HepG2 (cell line): ENCODE data around the gene FER1L5.

ENCODE experiments used
- AKNA ChIP-seq: sonication (generic); formaldehyde crosslinking; IDR thresholded peaks from 2 replicates; pipeline ENCODE4 v1.4.0; 2020; ENCODE audit warnings: missing genetic modification reagents, borderline replicate concordance
- CTCF ChIP-seq: sonication (generic); formaldehyde crosslinking; IDR thresholded peaks from 2 replicates; pipeline ENCODE4 v1.5.0; 2020; ENCODE audit warnings: mild to moderate bottlenecking, missing genetic modification reagents, moderate library complexity
- FOXK1 ChIP-seq: sonication (generic); formaldehyde crosslinking; IDR thresholded peaks from 2 replicates; pipeline ENCODE4 v1.4.0; 2020; ENCODE audit warnings: low read depth, missing genetic modification reagents, borderline replicate concordance
- GABPA ChIP-seq, 2 experiments: IDR thresholded peaks; 2 replicates each; pipeline ENCODE4 v1.6.1; 2011 to 2016; ENCODE audit warnings: low read depth in 2 of 2, low read length in 1 of 2, missing biosample characterization in 1 of 2, missing genetic modification characterization in 1 of 2
- HDAC1 ChIP-seq: sonication (generic); formaldehyde crosslinking; IDR thresholded peaks from 2 replicates; pipeline ENCODE4 v1.5.1; 2020; ENCODE audit warnings: mild to moderate bottlenecking, missing genetic modification reagents
- HNF1A ChIP-seq, 2 experiments: sonication (generic) in 1 of 2; formaldehyde crosslinking in 1 of 2; IDR thresholded peaks; 2 replicates each; pipeline versions ENCODE4 v1.4.0 to v1.6.1; 2016 to 2020; ENCODE audit warnings: borderline replicate concordance in 1 of 2, low read depth in 1 of 2, mild to moderate bottlenecking in 1 of 2, missing genetic modification reagents in 1 of 2
- MED1 ChIP-seq: sonication (generic); formaldehyde crosslinking; IDR thresholded peaks from 2 replicates; pipeline ENCODE4 v1.4.0; 2020; ENCODE audit warnings: missing genetic modification reagents
- POLR2AphosphoS5 ChIP-seq: IDR thresholded peaks from 2 replicates; pipeline ENCODE4 v1.6.1; 2012; ENCODE audit warnings: low read depth, low read length
- STAG1 ChIP-seq: sonication (generic); formaldehyde crosslinking; IDR thresholded peaks from 2 replicates; pipeline ENCODE4 v1.4.0; 2020; ENCODE audit warnings: missing genetic modification reagents
- ZBTB2 ChIP-seq: sonication (generic); formaldehyde crosslinking; IDR thresholded peaks from 2 replicates; pipeline ENCODE4 v1.8.0; 2022; ENCODE audit warnings: low read depth, missing genetic modification reagents
- ZNF460 ChIP-seq: sonication (generic); formaldehyde crosslinking; IDR thresholded peaks from 2 replicates; pipeline ENCODE4 v1.5.1; 2020; ENCODE audit warnings: missing genetic modification reagents, mild to moderate bottlenecking, borderline replicate concordance
- ZNF639 ChIP-seq: conservative IDR thresholded peaks from 2 replicates; pipeline ENCODE4 v1.6.1; 2018; ENCODE audit warnings: missing genetic modification reagents

GRCh38 chr2:96661324-96661723, 18.8 kb downstream of the FER1L5 start:
- TF ChIP-seq FOXK1 (no peak), CTCF (peak; percentile 35; the same call in 1 of the 2 replicates), ZBTB2 (CRISPR knock-in tag) (no peak), POLR2AphosphoS5 (no peak), ZNF460 (CRISPR knock-in tag) (no peak), MED1 (CRISPR knock-in tag) (no peak), STAG1 (CRISPR knock-in tag) (peak; percentile 25; the same call in 1 of the 2 replicates), HDAC1 (CRISPR knock-in tag) (no peak), GABPA (IDR thresholded peaks at IDR 0.05; ENCODE audit: low read depth, low read length) (no peak), GABPA (CRISPR knock-in tag; IDR thresholded peaks at IDR 0.05; ENCODE audit: low read depth) (no peak), HNF1A (IDR thresholded peaks at IDR 0.05; ENCODE audit: low read depth) (no peak), HNF1A (CRISPR knock-in tag; IDR thresholded peaks at IDR 0.05; ENCODE audit: borderline replicate concordance) (no peak), ZNF639 (CRISPR knock-in tag) (no peak), AKNA (CRISPR knock-in tag) (no peak)
